GM12874 (cell line): ENCODE results near the gene YAP1.

Experiments
- CTCF ChIP-seq: IDR thresholded peaks from 2 replicates; pipeline ENCODE4 v1.5.1; 2011; ENCODE audit warnings: low read depth, mild to moderate bottlenecking, control low read depth, low read length, moderate library complexity; ENCODE audit not compliant: insufficient read depth

YAP1 gene

GRCh38 chr11:102194257-102194656, 84.0 kb downstream of the YAP1 start:
- no peak for TF ChIP-seq CTCF

- TF ChIP-seq CTCF = no peak
Observed at GRCh38 chr11:102194990-102195389, 84.7 kb downstream of the YAP1 start.

- no peak for TF ChIP-seq CTCF
Observed at GRCh38 chr11:102196351-102196750, 86.1 kb downstream of the YAP1 start.

- TF ChIP-seq CTCF = no peak
Observed at GRCh38 chr11:102196816-102197215, 86.6 kb downstream of the YAP1 start.

- no peak for TF ChIP-seq CTCF
Observed at GRCh38 chr11:102197670-102198139, 87.5 kb downstream of the YAP1 start.

- no peak for TF ChIP-seq CTCF
Observed at GRCh38 chr11:102199673-102200072, 89.4 kb downstream of the YAP1 start.

GRCh38 chr11:102201776-102202175, 91.5 kb downstream of the YAP1 start:
- TF ChIP-seq CTCF = no peak

GRCh38 chr11:102202972-102203371, 92.7 kb downstream of the YAP1 start:
- no peak for TF ChIP-seq CTCF
